A673 (cell line): ENCODE results near the gene RABGAP1L.

Experiments
- CTCF ChIP-seq: fragments of 300-800, 200-600 bp; sonication (generic); conservative IDR thresholded peaks from 2 replicates; pipeline ENCODE4 v1.5.1; 2017; ENCODE audit warnings: low read depth, mild to moderate bottlenecking, antibody characterized with exemption, low read length, moderate library complexity, mixed read lengths
- EZH2 ChIP-seq: fragments of 200-600 bp; sonication (generic); IDR thresholded peaks from 2 replicates; pipeline ENCODE4 v1.6.1; 2017; ENCODE audit warnings: borderline replicate concordance, low read depth, mild to moderate bottlenecking, mixed read lengths, antibody characterized with exemption, low read length; ENCODE audit not compliant: poor library complexity, severe bottlenecking

DNA sequence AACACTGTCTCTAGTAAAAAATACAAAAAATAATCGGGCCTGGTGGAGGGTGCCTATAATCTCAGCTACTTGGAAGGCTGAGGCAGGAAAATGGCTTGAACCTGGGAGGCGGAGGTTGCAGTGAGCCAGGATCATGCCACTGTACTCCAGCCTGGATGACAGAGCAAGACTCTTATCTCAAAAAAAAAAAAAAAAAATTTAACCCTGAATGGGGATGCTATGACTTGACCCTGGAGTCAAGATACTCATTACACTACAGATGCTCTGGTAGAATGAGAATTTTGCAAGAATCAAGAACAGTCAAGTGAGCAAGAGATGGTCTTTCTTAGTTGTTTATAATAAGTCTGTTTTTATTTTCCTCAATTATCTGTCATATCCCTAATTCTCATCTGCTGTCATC is 542.2 kb downstream of the RABGAP1L start:
- no peak for TF ChIP-seq CTCF
- no peak for TF ChIP-seq EZH2
